Activated T-cell treated with anti-CD3 and anti-CD28 coated beads for 24 hours (primary cell): Measurements from ENCODE around the gene EIF3I.

ENCODE experiments used
- DNase-seq: peaks from one replicate; pipeline ENCODE4 v3.0.0-alpha.2; 2020; ENCODE audit warnings: low read depth

The EIF3I gene

GRCh38 chr1:32266921-32267591 lies 44.8 kb downstream of the EIF3I start:
- DNase-seq = no peak

GRCh38 chr1:32269744-32270143 lies 47.5 kb downstream of the EIF3I start:
- DNase-seq = no peak

- no peak for DNase-seq
Observed at GRCh38 chr1:32272557-32273390, 50.6 kb downstream of the EIF3I start.

DNA sequence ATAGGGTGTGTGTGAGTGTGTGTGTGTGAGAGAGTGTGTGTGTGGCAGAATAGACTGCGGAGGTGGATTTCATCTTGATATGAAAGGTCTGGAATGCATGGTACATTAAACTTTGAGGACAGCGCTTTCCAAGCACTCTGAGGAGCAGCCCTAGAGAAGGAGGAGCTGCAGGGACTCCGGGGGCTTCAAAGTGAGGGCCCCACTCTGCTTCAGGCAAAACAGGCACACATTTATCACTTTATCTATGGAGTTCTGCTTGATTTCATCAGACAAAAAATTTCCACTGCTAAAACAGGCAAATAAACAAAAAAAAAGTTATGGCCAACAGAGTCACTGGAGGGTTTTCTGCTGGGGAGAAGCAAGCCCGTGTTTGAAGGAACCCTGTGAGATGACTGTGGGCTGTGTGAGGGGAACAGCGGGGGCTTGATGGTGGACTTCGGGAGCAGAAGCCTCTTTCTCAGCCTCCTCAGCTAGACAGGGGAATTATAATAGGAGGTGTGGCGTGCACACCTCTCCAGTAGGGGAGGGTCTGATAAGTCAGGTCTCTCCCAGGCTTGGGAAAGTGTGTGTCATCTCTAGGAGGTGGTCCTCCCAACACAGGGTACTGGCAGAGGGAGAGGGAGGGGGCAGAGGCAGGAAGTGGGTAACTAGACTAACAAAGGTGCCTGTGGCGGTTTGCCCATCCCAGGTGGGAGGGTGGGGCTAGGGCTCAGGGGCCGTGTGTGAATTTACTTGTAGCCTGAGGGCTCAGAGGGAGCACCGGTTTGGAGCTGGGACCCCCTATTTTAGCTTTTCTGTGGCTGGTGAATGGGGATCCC lies 51.4 kb downstream of the EIF3I start:
- peak; percentile 75 for DNase-seq

- DNase-seq = no peak
Observed at GRCh38 chr1:32274646-32275340, 52.6 kb downstream of the EIF3I start.

DNA sequence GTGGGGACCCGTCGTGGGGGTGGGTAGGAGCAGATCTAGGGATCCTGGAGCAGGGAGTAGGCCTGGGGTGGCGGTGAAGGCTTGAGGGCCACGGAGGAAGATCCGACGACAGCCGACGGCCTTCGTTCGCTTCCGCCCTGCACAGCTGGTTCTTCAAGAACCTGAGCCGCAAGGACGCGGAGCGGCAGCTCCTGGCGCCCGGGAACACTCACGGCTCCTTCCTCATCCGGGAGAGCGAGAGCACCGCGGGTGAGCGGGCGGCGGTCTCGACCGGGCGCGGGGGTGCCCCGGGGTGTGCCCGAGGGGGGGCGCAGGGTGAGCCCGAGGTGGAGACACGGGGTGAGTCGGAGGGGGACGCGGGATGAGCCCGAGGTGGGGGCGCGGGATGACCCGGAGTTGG lies 53.2 kb downstream of the EIF3I start:
- no peak for DNase-seq

DNA sequence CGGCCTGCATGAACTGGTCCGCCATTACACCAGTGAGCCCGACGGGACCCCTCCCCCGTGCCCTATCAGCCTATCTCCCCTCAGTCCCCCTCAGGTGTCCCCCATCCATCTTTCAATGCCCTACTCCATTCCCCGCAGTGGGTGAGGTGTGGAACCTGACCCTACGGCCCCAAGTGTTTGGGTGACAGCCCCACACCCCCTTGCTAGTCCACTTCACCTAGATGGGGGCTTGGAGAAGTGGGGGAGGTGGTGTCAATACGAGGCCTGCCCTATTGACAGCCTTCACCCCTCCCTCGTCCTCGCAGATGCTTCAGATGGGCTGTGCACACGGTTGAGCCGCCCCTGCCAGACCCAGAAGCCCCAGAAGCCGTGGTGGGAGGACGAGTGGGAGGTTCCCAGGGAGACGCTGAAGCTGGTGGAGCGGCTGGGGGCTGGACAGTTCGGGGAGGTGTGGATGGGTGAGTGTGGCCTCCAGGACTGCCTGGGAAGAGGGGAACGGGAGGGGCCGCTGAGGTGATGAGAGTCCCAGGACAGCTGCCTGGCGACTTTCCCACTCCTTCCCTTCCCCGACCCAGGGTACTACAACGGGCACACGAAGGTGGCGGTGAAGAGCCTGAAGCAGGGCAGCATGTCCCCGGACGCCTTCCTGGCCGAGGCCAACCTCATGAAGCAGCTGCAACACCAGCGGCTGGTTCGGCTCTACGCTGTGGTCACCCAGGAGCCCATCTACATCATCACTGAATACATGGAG lies 54.0 kb downstream of the EIF3I start:
- no peak for DNase-seq
